BE2C (cell line): ENCODE data around the gene METAP1.

ENCODE experiments used
- DNase-seq: peaks from one replicate; pipeline ENCODE4 v3.0.0-alpha.2; 2020
- H3K27me3 ChIP-seq: fragments of 250-450 bp; sonication (Bioruptor Pico); 2 replicates; pipeline ENCODE4 v1.5.1; 2020; ENCODE audit warnings: mild to moderate bottlenecking
- H3K36me3 ChIP-seq: fragments of 250-450 bp; sonication (Bioruptor Pico); 2 replicates; pipeline ENCODE4 v1.5.1; 2020; ENCODE audit warnings: mild to moderate bottlenecking
- H3K4me1 ChIP-seq: fragments of 250-450 bp; sonication (Bioruptor Pico); 2 replicates; pipeline ENCODE4 v1.5.1; 2020
- H3K4me3 ChIP-seq: 2 replicates; pipeline ENCODE4 v1.5.1; 2011; ENCODE audit warnings: low read depth, low read length
- H3K9me3 ChIP-seq: fragments of 250-450 bp; sonication (Bioruptor Pico); 2 replicates; pipeline ENCODE4 v1.5.1; 2020
- CTCF ChIP-seq: IDR thresholded peaks from 2 replicates; pipeline ENCODE4 v1.5.1; 2012; ENCODE audit warnings: mild to moderate bottlenecking, low read depth, low read length

METAP1 gene

GRCh38 chr4:99024481-99025275 is 29.2 kb downstream of the METAP1 start:
- H3K27me3 ChIP-seq = no peaks in the 10 kb centered on the region

GRCh38 chr4:99025506-99025905 is 30.0 kb downstream of the METAP1 start:
- no peak for TF ChIP-seq CTCF
- no peak for DNase-seq
- Histone ChIP-seq H3K4me3 (no peak overlapping the region), H3K27me3 (no peaks in the 10 kb centered on the region), H3K36me3 (no peaks in the 10 kb centered on the region), H3K4me1 (peaks cover 2% of the 10 kb centered on the region; the same call in 1 of the 2 replicates), H3K9me3 (no peaks in the 10 kb centered on the region)

More at GRCh38 chr4:99024481-99025275, 29.2 kb downstream of the METAP1 start:
- TF ChIP-seq CTCF = 0 out of 2 replicates have a peak, but pooled peaks have one; percentile 11
- Histone ChIP-seq H3K36me3 (no peaks in the 10 kb centered on the region), H3K4me3 (no peak overlapping the region), H3K4me1 (peaks cover 2% of the 10 kb centered on the region; the same call in 1 of the 2 replicates), H3K9me3 (no peaks in the 10 kb centered on the region)
- DNase-seq = no peak

- Histone ChIP-seq H3K4me3 (no peak overlapping the region), H3K27me3 (no peaks in the 10 kb centered on the region), H3K36me3 (no peaks in the 10 kb centered on the region), H3K4me1 (peaks cover 2% of the 10 kb centered on the region; the same call in 1 of the 2 replicates), H3K9me3 (no peaks in the 10 kb centered on the region)
- no peak for TF ChIP-seq CTCF
- no peak for DNase-seq
These were observed 31.8 kb downstream of the METAP1 start for GRCh38 chr4:99027304-99027703.

GRCh38 chr4:99028187-99028586 is 32.7 kb downstream of the METAP1 start:
- no peak for TF ChIP-seq CTCF
- no peak for DNase-seq
- Histone ChIP-seq H3K9me3 (no peaks in the 10 kb centered on the region), H3K27me3 (no peaks in the 10 kb centered on the region), H3K36me3 (no peaks in the 10 kb centered on the region), H3K4me3 (no peak overlapping the region), H3K4me1 (peaks cover 2% of the 10 kb centered on the region; the same call in 1 of the 2 replicates)

GRCh38 chr4:99029018-99029735 is 33.7 kb downstream of the METAP1 start:
- Histone ChIP-seq H3K4me3 (no peak overlapping the region), H3K4me1 (peaks cover under 1% of the 10 kb centered on the region; the same call in 1 of the 2 replicates), H3K36me3 (no peaks in the 10 kb centered on the region), H3K27me3 (no peaks in the 10 kb centered on the region), H3K9me3 (no peaks in the 10 kb centered on the region)
- no peak for TF ChIP-seq CTCF
- no peak for DNase-seq
